Right lobe of liver (tissue), 4 donors: ENCODE data around the gene SEMA4C.

ENCODE experiments used
- POLR2A ChIP-seq: fragments of 450-650 bp; IDR thresholded peaks from one replicate; pipeline ENCODE4 v1.6.1; 2017; ENCODE audit warnings: antibody characterized with exemption, mild to moderate bottlenecking
- TF ChIP-seq, protein P1 (sequence below), 4 donors: fragments of 200-600 bp in 3 of 4; fragments of 450-650 bp in 1 of 4; IDR thresholded peaks; one replicate each; pipeline versions ENCODE4 v1.5.1 to v1.8.0; 2016 to 2022; ENCODE audit warnings: antibody characterized with exemption in 4 of 4, mild to moderate bottlenecking in 2 of 4
- donor health status: DM: no; HTN: no; CAD: no.
- donor health status: DM: no; HTN: no; CAD: no.
- donor health status: DM: no; HTN: yes; CAD: no.

DNA sequence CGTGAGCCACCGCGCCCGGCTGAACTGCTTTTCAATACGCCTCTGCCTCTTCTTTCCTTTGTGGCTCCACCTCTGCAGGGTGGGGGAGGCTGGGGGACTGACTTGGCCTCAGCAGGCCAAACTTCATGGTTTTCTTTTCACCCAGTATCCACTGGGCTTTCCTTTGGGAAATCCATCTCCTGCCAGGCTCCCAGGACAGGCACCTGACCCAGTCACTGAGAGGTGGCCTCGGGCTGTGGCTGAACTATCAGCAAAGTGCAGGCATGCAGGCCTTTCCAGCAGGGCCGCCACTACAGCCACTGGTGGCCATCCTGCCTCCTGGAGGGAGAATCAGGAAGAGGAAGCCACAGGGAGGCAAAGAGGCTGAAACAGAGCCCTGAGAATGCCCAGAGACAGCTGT is 33.4 kb upstream of the SEMA4C start:
- TF ChIP-seq, protein P1, sequence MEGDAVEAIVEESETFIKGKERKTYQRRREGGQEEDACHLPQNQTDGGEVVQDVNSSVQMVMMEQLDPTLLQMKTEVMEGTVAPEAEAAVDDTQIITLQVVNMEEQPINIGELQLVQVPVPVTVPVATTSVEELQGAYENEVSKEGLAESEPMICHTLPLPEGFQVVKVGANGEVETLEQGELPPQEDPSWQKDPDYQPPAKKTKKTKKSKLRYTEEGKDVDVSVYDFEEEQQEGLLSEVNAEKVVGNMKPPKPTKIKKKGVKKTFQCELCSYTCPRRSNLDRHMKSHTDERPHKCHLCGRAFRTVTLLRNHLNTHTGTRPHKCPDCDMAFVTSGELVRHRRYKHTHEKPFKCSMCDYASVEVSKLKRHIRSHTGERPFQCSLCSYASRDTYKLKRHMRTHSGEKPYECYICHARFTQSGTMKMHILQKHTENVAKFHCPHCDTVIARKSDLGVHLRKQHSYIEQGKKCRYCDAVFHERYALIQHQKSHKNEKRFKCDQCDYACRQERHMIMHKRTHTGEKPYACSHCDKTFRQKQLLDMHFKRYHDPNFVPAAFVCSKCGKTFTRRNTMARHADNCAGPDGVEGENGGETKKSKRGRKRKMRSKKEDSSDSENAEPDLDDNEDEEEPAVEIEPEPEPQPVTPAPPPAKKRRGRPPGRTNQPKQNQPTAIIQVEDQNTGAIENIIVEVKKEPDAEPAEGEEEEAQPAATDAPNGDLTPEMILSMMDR (IDR thresholded peaks at IDR 0.05): no peak
- TF ChIP-seq POLR2A: no peak
